Measurements from ENCODE around the gene CLIC2.

Gene CLIC2

GRCh38 chrX:155262970-155263754, 71.3 kb downstream of the CLIC2 start:
- DNase-seq (ENCODE audit: low read depth, low spot score) = no peak

- DNase-seq (ENCODE audit: low read depth, low spot score) = no peak
Measured at GRCh38 chrX:155259752-155260151, 74.7 kb downstream of the CLIC2 start.

GRCh38 chrX:155251391-155251790, 83.0 kb downstream of the CLIC2 start:
- DNase-seq (ENCODE audit: low read depth, low spot score) = no peak

GRCh38 chrX:155247497-155247896, 86.9 kb downstream of the CLIC2 start:
- DNase-seq (ENCODE audit: low read depth, low spot score) = no peak

- no peak for DNase-seq (ENCODE audit: low read depth, low spot score)
Measured at GRCh38 chrX:155246748-155247147, 87.7 kb downstream of the CLIC2 start.

- DNase-seq (ENCODE audit: low read depth, low spot score) = no peak
Measured at GRCh38 chrX:155242300-155242699, 92.1 kb downstream of the CLIC2 start.

GRCh38 chrX:155237719-155238118, 96.7 kb downstream of the CLIC2 start:
- no peak for DNase-seq (ENCODE audit: low read depth, low spot score)

- DNase-seq (ENCODE audit: low read depth, low spot score) = no peak
Measured at GRCh38 chrX:155235891-155236290, 98.5 kb downstream of the CLIC2 start.

GRCh38 chrX:155231163-155231562, 103.3 kb downstream of the CLIC2 start:
- DNase-seq (ENCODE audit: low read depth, low spot score) = no peak
